Upper lobe of left lung (tissue), 6 donors: ENCODE results near the gene PNPLA7. TPM values are rescaled to one million over a fixed set of nuclear protein-coding genes. Genes with fewer than 3 reads are reported as not detected.

Experiments used
- ATAC-seq, 2 donors: fragments of 200-7000 bp; cut with Tn5 transposase; one replicate each; pipeline ENCODE4 v1.9.1; 2022; ENCODE audit warnings: mild to moderate bottlenecking in 2 of 2, moderate library complexity in 2 of 2; ENCODE audit not compliant: low FRiP score in 2 of 2
- DNase-seq, 2 donors: peaks; one replicate each; pipeline ENCODE4 v3.0.0-alpha.2; 2019 to 2020
- H3K27ac ChIP-seq, 4 donors: fragments of 200-600 bp; sonication (generic); one replicate each; pipeline ENCODE4 v1.5.1; 2016 to 2019
- H3K27me3 ChIP-seq, 4 donors: fragments of 200-600 bp; sonication (generic); one replicate each; pipeline ENCODE4 v1.5.1; 2017 to 2019
- H3K36me3 ChIP-seq, 4 donors: fragments of 200-600 bp; sonication (generic); one replicate each; pipeline ENCODE4 v1.5.1; 2016 to 2019
- H3K4me1 ChIP-seq, 4 donors: fragments of 200-600 bp; sonication (generic); one replicate each; pipeline ENCODE4 v1.5.1; 2018 to 2019
- H3K4me3 ChIP-seq, 4 donors: fragments of 200-600 bp; sonication (generic); one replicate each; pipeline ENCODE4 v1.5.1; 2017 to 2019; ENCODE audit warnings: mild to moderate bottlenecking in 2 of 4, moderate library complexity in 1 of 4
- H3K9me3 ChIP-seq, 4 donors: fragments of 200-600 bp; sonication (generic); one replicate each; pipeline ENCODE4 v1.5.1; 2018 to 2019
- EP300 ChIP-seq, 4 donors: sonication (generic); formaldehyde crosslinking; IDR thresholded peaks; one replicate each; pipeline ENCODE4 v1.5.1; 2017; ENCODE audit warnings: antibody characterized with exemption in 4 of 4, control low read depth in 2 of 4
- POLR2A ChIP-seq, 4 donors: fragments of 450-650 bp; IDR thresholded peaks; one replicate each; pipeline ENCODE4 v1.5.1; 2016 to 2017; ENCODE audit warnings: antibody characterized with exemption in 4 of 4, mild to moderate bottlenecking in 2 of 4
- POLR2AphosphoS5 ChIP-seq, 2 donors: sonication (generic); formaldehyde crosslinking; IDR thresholded peaks; one replicate each; pipeline ENCODE4 v1.5.1; 2017; ENCODE audit warnings: antibody characterized with exemption in 2 of 2
- WGBS, 2 donors: methylation state at CpG; one replicate each; pipeline ENCODE4 v1.1.5; 2017 to 2018; 5-methylcytosine and 5-hydroxymethylcytosine counted together
- total RNA-seq, 6 donors: library from RNA; depleted of rRNA in 4 of 6; stranded (reverse); fragments of >200 nt in 4 of 6; gene quantifications; one replicate each; pipeline versions ENCODE4 v1.1.0 to v1.2.1, GENCODE V29; 2016 to 2021
- TF ChIP-seq, protein P1 (sequence below), 6 experiments: fragments of 450-650 bp in 4 of 6; fragments of 200-600 bp in 2 of 6; sonication (generic) in 2 of 6; IDR thresholded peaks; one replicate each; pipeline ENCODE4 v1.5.1; 2016 to 2019; ENCODE audit warnings: antibody characterized with exemption in 6 of 6
- donor health status: DM: no; HTN: no; CAD: no; lungs with moderate emphysema.
- donor health status: DM: no; HTN: yes; CAD: no; lungs with severe emphysema.

PNPLA7 gene
- total RNA-seq, 6 donors from 2014 or later: 6.0 to 104 (median 14.0) TPM

DNA sequence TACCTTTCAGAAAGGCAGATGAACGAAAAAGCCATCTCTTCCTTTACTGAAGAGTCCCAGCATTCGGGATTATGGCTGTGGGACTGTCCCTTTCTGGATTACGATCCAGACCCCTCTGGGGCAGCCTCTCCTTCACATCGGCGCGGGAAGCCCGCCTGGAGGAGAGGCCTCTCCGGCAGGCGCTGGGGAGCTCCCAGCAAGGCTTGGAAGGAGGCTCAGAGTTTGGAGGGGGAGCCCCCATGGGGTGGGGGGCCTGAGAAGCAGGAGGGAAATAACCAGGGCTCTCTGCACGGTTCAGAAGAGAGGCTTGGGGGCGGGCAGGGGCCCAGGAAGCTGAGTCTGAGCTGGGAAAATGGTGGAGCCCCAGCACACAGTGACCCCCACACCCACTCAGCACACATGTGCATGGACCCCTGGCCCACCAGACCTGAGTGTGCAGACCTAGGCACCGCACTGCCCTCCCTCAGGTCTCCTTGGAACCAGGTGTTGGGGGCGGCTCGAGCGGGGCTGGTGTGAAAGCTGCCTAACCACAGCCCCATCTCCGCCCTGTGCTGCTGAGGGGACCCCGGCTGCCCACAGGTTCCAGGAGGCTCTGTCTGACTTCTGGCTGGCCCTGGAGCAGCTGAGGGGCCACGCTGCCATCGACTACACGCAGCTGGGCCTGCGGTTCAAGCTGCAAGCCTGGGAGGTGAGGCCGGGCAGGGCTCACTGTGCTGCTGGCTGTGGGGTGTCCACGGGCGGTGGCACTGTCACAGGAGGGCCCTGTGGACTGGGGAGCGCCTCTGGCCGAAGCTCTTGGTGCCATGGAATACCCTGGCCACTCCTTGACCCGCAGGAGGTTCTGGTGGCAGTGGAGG is 122.5 kb downstream of the PNPLA7 start:
- no peak overlapping the region for H3K27ac ChIP-seq
- DNase-seq (peak in 1 of 2 donors; percentile 59), ATAC-seq (no peak)
- H3K36me3 ChIP-seq: no peaks in the 10 kb centered on the region
- H3K9me3 ChIP-seq: no peaks in the 10 kb centered on the region
- H3K27me3 ChIP-seq: no peaks in the 10 kb centered on the region
- WGBS, 2 donors: 79 to 86% methylated on average over 12 to 25 of the region's 27 CpGs
- H3K4me3 ChIP-seq: no peak overlapping the region
- TF ChIP-seq, protein P1, sequence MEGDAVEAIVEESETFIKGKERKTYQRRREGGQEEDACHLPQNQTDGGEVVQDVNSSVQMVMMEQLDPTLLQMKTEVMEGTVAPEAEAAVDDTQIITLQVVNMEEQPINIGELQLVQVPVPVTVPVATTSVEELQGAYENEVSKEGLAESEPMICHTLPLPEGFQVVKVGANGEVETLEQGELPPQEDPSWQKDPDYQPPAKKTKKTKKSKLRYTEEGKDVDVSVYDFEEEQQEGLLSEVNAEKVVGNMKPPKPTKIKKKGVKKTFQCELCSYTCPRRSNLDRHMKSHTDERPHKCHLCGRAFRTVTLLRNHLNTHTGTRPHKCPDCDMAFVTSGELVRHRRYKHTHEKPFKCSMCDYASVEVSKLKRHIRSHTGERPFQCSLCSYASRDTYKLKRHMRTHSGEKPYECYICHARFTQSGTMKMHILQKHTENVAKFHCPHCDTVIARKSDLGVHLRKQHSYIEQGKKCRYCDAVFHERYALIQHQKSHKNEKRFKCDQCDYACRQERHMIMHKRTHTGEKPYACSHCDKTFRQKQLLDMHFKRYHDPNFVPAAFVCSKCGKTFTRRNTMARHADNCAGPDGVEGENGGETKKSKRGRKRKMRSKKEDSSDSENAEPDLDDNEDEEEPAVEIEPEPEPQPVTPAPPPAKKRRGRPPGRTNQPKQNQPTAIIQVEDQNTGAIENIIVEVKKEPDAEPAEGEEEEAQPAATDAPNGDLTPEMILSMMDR (IDR thresholded peaks at IDR 0.05): no peak
- H3K4me1 ChIP-seq: peaks cover 0 to 18% (median 13%) of the 10 kb centered on the region in 4 donors

DNA sequence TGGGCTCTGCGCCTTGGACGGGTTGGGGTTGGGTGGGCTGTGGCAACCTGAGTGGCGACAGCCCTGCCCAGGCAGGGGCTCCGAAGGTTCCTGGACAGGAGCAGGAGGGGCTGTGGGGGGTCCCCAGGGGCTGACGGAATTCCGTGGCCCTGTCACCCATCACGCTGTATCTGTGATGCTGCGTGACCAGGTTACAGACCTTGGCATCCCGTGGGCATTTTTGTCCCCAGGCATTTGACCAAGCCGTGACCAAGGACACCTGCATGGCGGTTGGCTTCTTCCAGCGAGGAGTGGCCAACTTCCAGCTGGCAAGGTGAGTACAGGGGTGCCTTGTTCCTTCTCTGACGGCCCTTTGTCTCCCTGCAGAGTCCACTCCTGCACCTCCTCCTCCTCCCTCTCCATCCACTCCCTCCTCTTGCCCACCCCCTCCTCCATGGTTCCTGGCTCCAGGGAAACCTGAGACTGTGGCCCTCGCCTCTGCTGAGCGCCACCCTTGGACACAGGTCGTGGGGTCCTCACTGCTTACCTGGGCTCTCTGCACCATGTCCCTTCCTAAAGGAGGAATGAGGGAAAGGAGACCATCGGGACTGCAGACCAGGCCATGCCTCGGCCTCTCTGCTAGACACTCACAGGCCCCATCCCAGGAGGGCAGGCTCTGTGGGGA is 124.1 kb downstream of the PNPLA7 start:
- Histone ChIP-seq H3K36me3 (no peaks in the 10 kb centered on the region), H3K9me3 (no peaks in the 10 kb centered on the region), H3K4me3 (no peak overlapping the region), H3K4me1 (peaks cover 9 to 30% (median 22%) of the 10 kb centered on the region in 4 donors), H3K27ac (no peak overlapping the region), H3K27me3 (no peaks in the 10 kb centered on the region)
- WGBS, 2 donors: 77 to 88% methylated on average over 13 to 18 of the region's 18 CpGs
- TF ChIP-seq POLR2AphosphoS5 (IDR thresholded peaks at IDR 0.05) (no peak), EP300 (IDR thresholded peaks at IDR 0.05) (no peak), POLR2A (IDR thresholded peaks at IDR 0.05) (no peak)
- TF ChIP-seq, protein P1 (IDR thresholded peaks at IDR 0.05): no peak
- ATAC-seq: no peak
- peak in 1 of 2 donors; percentile 63 for DNase-seq

DNA sequence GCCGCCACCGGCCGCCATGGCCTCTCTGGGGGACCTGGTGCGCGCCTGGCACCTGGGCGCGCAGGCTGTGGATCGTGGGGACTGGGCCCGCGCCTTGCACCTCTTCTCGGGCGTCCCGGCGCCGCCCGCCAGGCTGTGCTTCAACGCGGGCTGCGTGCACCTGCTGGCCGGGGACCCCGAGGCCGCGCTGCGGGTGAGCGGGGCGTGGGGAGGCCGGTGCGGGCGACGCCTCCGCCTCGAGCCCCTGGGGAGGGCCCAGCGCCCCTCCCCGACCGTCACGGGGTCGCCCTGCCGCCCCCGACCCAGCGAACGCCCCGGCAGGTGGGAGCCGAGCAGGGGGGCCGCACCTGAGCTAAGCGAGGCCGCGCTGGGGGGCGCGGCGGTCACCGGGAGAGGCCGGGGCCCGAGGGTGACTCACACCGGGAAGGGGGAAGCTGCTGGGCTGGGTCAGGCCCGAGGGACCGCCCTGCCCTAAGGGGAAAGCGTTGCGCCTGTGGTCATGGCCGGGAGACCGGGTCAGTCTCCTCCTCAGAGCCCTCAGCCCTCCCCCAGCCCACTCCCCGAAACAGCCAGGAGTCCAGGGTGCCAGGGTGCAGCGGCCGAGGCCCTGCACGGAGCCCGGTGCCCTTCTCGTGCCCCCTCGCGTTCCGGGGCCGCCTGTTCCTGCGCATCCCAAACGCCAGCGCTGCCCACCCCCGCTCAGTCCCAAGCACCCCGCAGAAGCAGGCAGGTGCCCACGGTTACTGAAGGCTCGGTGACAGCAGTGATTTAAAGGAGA is 126.5 kb downstream of the PNPLA7 start:
- H3K36me3 ChIP-seq: no peaks in the 10 kb centered on the region
- TF ChIP-seq, protein P1 (IDR thresholded peaks at IDR 0.05): peak in 2 of 6 experiments; percentile 38 to 47
- peak in 1 of 4 donors; percentile 4 for TF ChIP-seq POLR2A (IDR thresholded peaks at IDR 0.05)
- no peak for TF ChIP-seq POLR2AphosphoS5 (IDR thresholded peaks at IDR 0.05)
- H3K4me3 ChIP-seq: peak overlapping the region; percentile 81 to 100 (median 86)
- peak overlapping the region; percentile 74 to 91 (median 83) for H3K27ac ChIP-seq
- DNase-seq: peak in 1 of 2 donors; percentile 73
- 12 to 16% methylated on average over 9 to 24 of the region's 77 CpGs for WGBS, 2 donors
- peak; percentile 39 to 55 for ATAC-seq
- no peaks in the 10 kb centered on the region for H3K27me3 ChIP-seq
- H3K4me1 ChIP-seq: peaks cover 9 to 30% (median 22%) of the 10 kb centered on the region in 4 donors
- no peaks in the 10 kb centered on the region for H3K9me3 ChIP-seq

DNA sequence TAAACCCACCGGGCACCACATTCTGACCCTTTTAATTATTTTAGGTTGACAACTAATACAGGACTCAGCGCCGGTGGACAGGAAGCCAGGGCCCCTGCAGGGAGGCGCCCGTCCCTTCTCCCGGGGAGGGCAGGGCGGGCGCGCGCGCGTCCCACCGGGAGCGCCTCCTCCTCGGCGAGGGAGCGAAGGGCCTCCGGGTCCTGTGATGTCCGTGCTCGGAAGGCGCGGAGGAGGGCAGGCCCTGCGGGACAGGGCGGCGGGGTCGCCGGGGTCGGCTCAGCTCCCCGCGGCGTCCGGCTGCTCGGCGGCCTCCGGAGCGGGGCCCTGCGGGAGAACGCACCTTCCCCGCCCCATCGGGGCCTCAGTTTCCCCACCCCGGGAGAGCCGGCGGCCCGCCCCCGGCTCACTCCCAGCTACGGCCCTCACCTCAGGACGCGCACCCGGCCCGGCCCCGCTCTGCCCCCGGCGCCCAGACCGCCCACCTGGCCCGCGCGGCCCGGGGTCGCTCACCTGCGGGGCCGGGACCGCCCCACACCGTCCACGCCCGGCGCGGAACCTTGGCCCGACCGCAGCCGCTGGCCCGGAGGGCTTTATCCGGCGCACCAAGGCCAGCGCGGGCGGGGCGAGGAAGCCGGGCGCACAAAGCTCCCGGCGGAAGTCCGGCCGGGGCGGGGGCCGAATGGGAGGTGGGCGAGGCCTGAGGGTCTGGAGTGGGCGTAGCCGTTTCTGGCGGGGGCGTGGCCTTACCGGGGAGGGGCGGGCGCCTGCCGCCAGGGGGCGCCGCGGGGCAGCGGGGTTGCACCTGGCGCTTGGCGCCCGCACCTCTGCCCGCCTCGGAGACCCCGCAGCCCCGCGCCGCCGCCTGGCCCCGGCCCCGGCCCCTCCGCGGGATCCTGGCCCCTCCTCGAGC is 127.3 kb downstream of the PNPLA7 start, which contains the start of the genes EXD3 and NOXA1:
TSS of gene EXD3 (minus strand) at position 559 of the 910 bp plus-strand sequence. CDS start 27,805 bp downstream, outside the sequence.
TSS of gene NOXA1 (plus strand) at position 790 of the 910 bp plus-strand sequence. CDS start 137 bp downstream, outside the sequence.
- peak; percentile 95 to 99 for DNase-seq
- no peaks in the 10 kb centered on the region for H3K36me3 ChIP-seq
- H3K27me3 ChIP-seq: no peaks in the 10 kb centered on the region
- peaks cover 9 to 33% (median 22%) of the 10 kb centered on the region in 4 donors for H3K4me1 ChIP-seq
- H3K27ac ChIP-seq: peak within 1 kb of the TSS; percentile 74 to 91 (median 84)
- H3K4me3 ChIP-seq: peak within 1 kb of the TSS; percentile 82 to 100 (median 94)
- 0% methylated on average over 24 of the region's 113 CpGs; no CpG with 5 or more reads in 1 of the 2 donors for WGBS, 2 donors
- ATAC-seq: peak; percentile 97
- TF ChIP-seq POLR2A (IDR thresholded peaks at IDR 0.05) (peak in 1 of 4 donors; percentile 71), EP300 (IDR thresholded peaks at IDR 0.05) (no peak), POLR2AphosphoS5 (IDR thresholded peaks at IDR 0.05) (peak; percentile 44 to 70)
- TF ChIP-seq, protein P1 (IDR thresholded peaks at IDR 0.05): peak; percentile 83 to 98 (median 96)
- H3K9me3 ChIP-seq: no peaks in the 10 kb centered on the region
